GM23338 (cell line): Measurements from ENCODE around the gene CCDC188. TPM values are rescaled to one million over a fixed set of nuclear protein-coding genes. Genes with fewer than 3 reads are reported as not detected.

Experiments used
- ATAC-seq: fragments of 200-7000 bp; cut with Tn5 transposase; 3 replicates; pipeline ENCODE4 v1.9.1; 2020
- DNase-seq: peaks from one replicate; pipeline ENCODE4 v3.0.0-alpha.2; 2015; ENCODE audit warnings: low spot score
- H2AFZ ChIP-seq: fragments of 200-600 bp; sonication (generic); 2 replicates; pipeline ENCODE4 v1.8.0; 2016; ENCODE audit warnings: antibody characterized with exemption, mild to moderate bottlenecking, moderate library complexity
- H3F3A ChIP-seq: fragments of 200-600 bp; sonication (generic); replicated peaks from 2 replicates; pipeline ENCODE4 v1.8.0; 2017; ENCODE audit warnings: antibody characterized with exemption, mixed run types, low read depth
- H3K27ac ChIP-seq: fragments of 200-600 bp; sonication (generic); 2 replicates; pipeline ENCODE4 v1.6.1; 2016; ENCODE audit warnings: low read depth
- H3K27me3 ChIP-seq: fragments of 200-600 bp; sonication (generic); 2 replicates; pipeline ENCODE4 v1.8.0; 2016; ENCODE audit warnings: mild to moderate bottlenecking, mixed run types, moderate library complexity; ENCODE audit not compliant: insufficient read depth
- H3K36me3 ChIP-seq: fragments of 200-600 bp; sonication (generic); 2 replicates; pipeline ENCODE4 v1.8.0; 2016; ENCODE audit warnings: mild to moderate bottlenecking; ENCODE audit not compliant: insufficient read depth
- H3K4me1 ChIP-seq: fragments of 200-600 bp; sonication (generic); 2 replicates; pipeline ENCODE4 v1.8.0; 2016; ENCODE audit warnings: mild to moderate bottlenecking, moderate library complexity; ENCODE audit not compliant: insufficient read depth
- H3K4me2 ChIP-seq: fragments of 200-600 bp; sonication (generic); 2 replicates; pipeline ENCODE4 v1.7.1; 2017; ENCODE audit warnings: mixed run types
- H3K4me3 ChIP-seq: fragments of 200-600 bp; sonication (generic); 2 replicates; pipeline ENCODE4 v1.6.1; 2016; ENCODE audit warnings: mixed run types
- H3K79me2 ChIP-seq: fragments of 200-600 bp; sonication (generic); replicated peaks from 2 replicates; pipeline ENCODE4 v1.8.0; 2017; ENCODE audit warnings: mild to moderate bottlenecking; ENCODE audit not compliant: insufficient read depth
- H3K9me2 ChIP-seq: fragments of 200-600 bp; sonication (generic); 2 replicates; pipeline ENCODE4 v1.8.0; 2017; ENCODE audit not compliant: insufficient read depth
- H4K20me1 ChIP-seq: fragments of 200-600 bp; sonication (generic); replicated peaks from 2 replicates; pipeline ENCODE4 v1.8.0; 2017; ENCODE audit warnings: mild to moderate bottlenecking; ENCODE audit not compliant: insufficient read depth
- H3K27ac Mint-ChIP-seq: 2 replicates; pipeline ENCODE4 v1.8.0; 2020; ENCODE audit warnings: inconsistent platforms, mild to moderate bottlenecking, moderate library complexity, mixed read lengths
- H3K27me3 Mint-ChIP-seq: 3 replicates; pipeline ENCODE4 v1.8.0; 2022; ENCODE audit warnings: low read depth, mild to moderate bottlenecking, moderate library complexity, mixed read lengths, inconsistent platforms; ENCODE audit not compliant: insufficient read depth, poor library complexity
- H3K36me3 Mint-ChIP-seq: 3 replicates; pipeline ENCODE4 v1.8.0; 2021; ENCODE audit warnings: low read depth, mild to moderate bottlenecking, inconsistent platforms, moderate library complexity, mixed read lengths
- H3K4me1 Mint-ChIP-seq: 3 replicates; pipeline ENCODE4 v1.8.0; 2020; ENCODE audit warnings: mild to moderate bottlenecking, inconsistent platforms, mixed read lengths
- H3K4me3 Mint-ChIP-seq: 3 replicates; pipeline ENCODE4 v1.8.0; 2021; ENCODE audit warnings: moderate library complexity, mild to moderate bottlenecking, inconsistent platforms, mixed read lengths
- H3K9me3 Mint-ChIP-seq: 3 replicates; pipeline ENCODE4 v1.8.0; 2020; ENCODE audit warnings: moderate library complexity, mild to moderate bottlenecking, inconsistent platforms, mixed read lengths
- CREB1 ChIP-seq: fragments of 250-450 bp; sonication (Bioruptor Pico); IDR thresholded peaks from 2 replicates; pipeline ENCODE4 v1.5.0; 2020; ENCODE audit warnings: low read depth, mild to moderate bottlenecking, moderate library complexity
- EZH2 ChIP-seq: fragments of 200-600 bp; sonication (generic); IDR thresholded peaks from one replicate; pipeline ENCODE4 v1.8.0; 2017; ENCODE audit warnings: antibody characterized with exemption, mild to moderate bottlenecking, low read depth; ENCODE audit not compliant: unreplicated experiment
- EZH2phosphoT487 ChIP-seq: fragments of 200-600 bp; sonication (generic); IDR thresholded peaks from one replicate; pipeline ENCODE4 v1.8.1; 2018; ENCODE audit warnings: antibody characterized with exemption; ENCODE audit not compliant: unreplicated experiment
- JUNB ChIP-seq: IDR thresholded peaks from one replicate; pipeline ENCODE4 v1.6.1; 2016; ENCODE audit warnings: antibody characterized with exemption; ENCODE audit not compliant: unreplicated experiment
- NANOG ChIP-seq: IDR thresholded peaks from 2 replicates; pipeline ENCODE4 v1.6.1; 2016; ENCODE audit warnings: antibody characterized with exemption, borderline replicate concordance
- POLR2AphosphoS5 ChIP-seq: IDR thresholded peaks from 2 replicates; pipeline ENCODE4 v1.6.1; 2016; ENCODE audit warnings: antibody characterized with exemption, low read depth
- REST ChIP-seq: IDR thresholded peaks from one replicate; pipeline ENCODE4 v1.6.1; 2018; ENCODE audit warnings: antibody characterized with exemption; ENCODE audit not compliant: unreplicated experiment
- STAT1 ChIP-seq: IDR thresholded peaks from one replicate; pipeline ENCODE4 v1.6.1; 2016; ENCODE audit warnings: antibody characterized with exemption; ENCODE audit not compliant: unreplicated experiment
- ZNF114 ChIP-seq: fragments of 250-450 bp; sonication (Bioruptor Pico); IDR thresholded peaks from 2 replicates; pipeline ENCODE4 v1.5.0; 2020; ENCODE audit warnings: mild to moderate bottlenecking, moderate library complexity
- ZNF331 ChIP-seq: fragments of 250-450 bp; sonication (Bioruptor Pico); IDR thresholded peaks from 2 replicates; pipeline ENCODE4 v1.5.0; 2020; ENCODE audit warnings: low read depth, mild to moderate bottlenecking, moderate library complexity
- ZNF462 ChIP-seq: fragments of 250-450 bp; sonication (Bioruptor Pico); IDR thresholded peaks from 2 replicates; pipeline ENCODE4 v1.5.0; 2020; ENCODE audit warnings: mild to moderate bottlenecking, moderate library complexity
- polyA plus RNA-seq: library from polyadenylated mRNA; unstranded; fragments of >200 nt; fragmentation: Nextera tagmentation; extraction: Ambion mirVana; gene quantifications from 2 replicates; pipeline ENCODE4 v1.2.1, GENCODE V29; 2016
- total RNA-seq: library from RNA; depleted of rRNA; stranded (reverse); fragments of >200 nt; shearing (Covaris generic); gene quantifications from 2 replicates; pipeline ENCODE4 v1.2.3, GENCODE V29; 2014
- TF ChIP-seq, protein P1 (sequence below), 2 experiments: fragments of 200-600 bp in 1 of 2; sonication (generic) in 1 of 2; conservative IDR thresholded peaks; 2 replicates each; pipeline versions ENCODE4 v1.5.1 to v1.6.1; 2016 to 2017; ENCODE audit warnings: antibody characterized with exemption in 2 of 2, low read depth in 2 of 2, mild to moderate bottlenecking in 2 of 2, moderate library complexity in 1 of 2
- TF ChIP-seq, protein P2 (sequence below): IDR thresholded peaks from 2 replicates; pipeline ENCODE4 v1.6.1; 2016; ENCODE audit warnings: antibody characterized with exemption

Gene CCDC188
- total and polyA plus RNA-seq, 2 experiments from 2014 or later = not detected

- no peaks in the 10 kb centered on the region for H3K36me3 ChIP-seq
- H3K27ac ChIP-seq = no peak overlapping the region
- no peaks in the 10 kb centered on the region for H3K36me3 Mint-ChIP-seq
- no peaks in the 10 kb centered on the region for H3F3A ChIP-seq
- DNase-seq (no peak), ATAC-seq (no peak)
- no peaks in the 10 kb centered on the region for H4K20me1 ChIP-seq
- no peaks in the 10 kb centered on the region for H3K27me3 ChIP-seq
- no peaks in the 10 kb centered on the region for H3K9me3 Mint-ChIP-seq
- no peaks in the 10 kb centered on the region for H3K9me2 ChIP-seq
- TF ChIP-seq ZNF462 (CRISPR knock-in tag) = no peak
- TF ChIP-seq, protein P1, sequence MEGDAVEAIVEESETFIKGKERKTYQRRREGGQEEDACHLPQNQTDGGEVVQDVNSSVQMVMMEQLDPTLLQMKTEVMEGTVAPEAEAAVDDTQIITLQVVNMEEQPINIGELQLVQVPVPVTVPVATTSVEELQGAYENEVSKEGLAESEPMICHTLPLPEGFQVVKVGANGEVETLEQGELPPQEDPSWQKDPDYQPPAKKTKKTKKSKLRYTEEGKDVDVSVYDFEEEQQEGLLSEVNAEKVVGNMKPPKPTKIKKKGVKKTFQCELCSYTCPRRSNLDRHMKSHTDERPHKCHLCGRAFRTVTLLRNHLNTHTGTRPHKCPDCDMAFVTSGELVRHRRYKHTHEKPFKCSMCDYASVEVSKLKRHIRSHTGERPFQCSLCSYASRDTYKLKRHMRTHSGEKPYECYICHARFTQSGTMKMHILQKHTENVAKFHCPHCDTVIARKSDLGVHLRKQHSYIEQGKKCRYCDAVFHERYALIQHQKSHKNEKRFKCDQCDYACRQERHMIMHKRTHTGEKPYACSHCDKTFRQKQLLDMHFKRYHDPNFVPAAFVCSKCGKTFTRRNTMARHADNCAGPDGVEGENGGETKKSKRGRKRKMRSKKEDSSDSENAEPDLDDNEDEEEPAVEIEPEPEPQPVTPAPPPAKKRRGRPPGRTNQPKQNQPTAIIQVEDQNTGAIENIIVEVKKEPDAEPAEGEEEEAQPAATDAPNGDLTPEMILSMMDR (conservative IDR thresholded peaks at IDR 0.05; ENCODE audit: low read depth in 2 of 2) = no peak
- no peak for TF ChIP-seq EZH2phosphoT487
- TF ChIP-seq, protein P2, sequence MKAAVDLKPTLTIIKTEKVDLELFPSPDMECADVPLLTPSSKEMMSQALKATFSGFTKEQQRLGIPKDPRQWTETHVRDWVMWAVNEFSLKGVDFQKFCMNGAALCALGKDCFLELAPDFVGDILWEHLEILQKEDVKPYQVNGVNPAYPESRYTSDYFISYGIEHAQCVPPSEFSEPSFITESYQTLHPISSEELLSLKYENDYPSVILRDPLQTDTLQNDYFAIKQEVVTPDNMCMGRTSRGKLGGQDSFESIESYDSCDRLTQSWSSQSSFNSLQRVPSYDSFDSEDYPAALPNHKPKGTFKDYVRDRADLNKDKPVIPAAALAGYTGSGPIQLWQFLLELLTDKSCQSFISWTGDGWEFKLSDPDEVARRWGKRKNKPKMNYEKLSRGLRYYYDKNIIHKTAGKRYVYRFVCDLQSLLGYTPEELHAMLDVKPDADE = no peak
- TF ChIP-seq STAT1 = no peak
- TF ChIP-seq ZNF331 = no peak
- no peak for TF ChIP-seq CREB1
- TF ChIP-seq EZH2 = no peak
- no peak for TF ChIP-seq ZNF114 (CRISPR knock-in tag)
- TF ChIP-seq JUNB = no peak
- no peak for TF ChIP-seq REST
- no peak for TF ChIP-seq POLR2AphosphoS5
- no peak for TF ChIP-seq NANOG
- H3K79me2 ChIP-seq = no peaks in the 10 kb centered on the region
- H3K27ac Mint-ChIP-seq = no peak overlapping the region
- H3K4me1 Mint-ChIP-seq = peaks cover under 1% of the 10 kb centered on the region; the same call in 2 of the 3 replicates
- no peaks in the 10 kb centered on the region for H3K4me1 ChIP-seq
- no peak overlapping the region for H3K4me3 ChIP-seq
- no peak overlapping the region for H3K4me2 ChIP-seq
- H2AFZ ChIP-seq = no peak overlapping the region
- peaks cover 6% of the 10 kb centered on the region for H3K27me3 Mint-ChIP-seq
- H3K4me3 Mint-ChIP-seq = no peak overlapping the region
These were observed 40.9 kb upstream of the CCDC188 start for GRCh38 chr22:20191803-20192202.
